Adrenal gland (tissue), 5 donors: ENCODE measurements around the gene IL31.

Experiments
- CTCF ChIP-seq, 6 experiments: fragments of 450-650 bp in 4 of 6; fragments of 200-600 bp in 2 of 6; sonication (generic) in 1 of 6; IDR thresholded peaks; 1 replicate in 5 of 6; 2 replicates in 1 of 6; pipeline versions ENCODE4 v1.5.1 to v1.8.0; 2016 to 2021; ENCODE audit warnings: antibody characterized with exemption in 6 of 6, mild to moderate bottlenecking in 2 of 6, moderate library complexity in 1 of 6
- POLR2A ChIP-seq, 2 donors: fragments of 450-650 bp; IDR thresholded peaks; one replicate each; pipeline ENCODE4 v1.6.1; 2017; ENCODE audit warnings: antibody characterized with exemption in 2 of 2, mild to moderate bottlenecking in 2 of 2, moderate library complexity in 1 of 2
- donor health status: DM: no; HTN: no; CAD: no.

- TF ChIP-seq CTCF (IDR thresholded peaks at IDR 0.05) (no peak), POLR2A (IDR thresholded peaks at IDR 0.05) (no peak)
Observed at GRCh38 chr12:122199484-122200355, 25.7 kb upstream of the IL31 start.
